Cardiac muscle cell (in vitro differentiated cells and primary cell): Measurements from ENCODE around the gene TEDC1. TPM values are rescaled to one million over a fixed set of nuclear protein-coding genes. Genes with fewer than 3 reads are reported as not detected.

ENCODE experiments used
- DNase-seq, 2 donors: peaks; one replicate each; pipeline versions ENCODE4 v3.0.0 to v3.0.0-alpha.2; 2010 to 2017; ENCODE audit warnings: low read depth in 1 of 2, low spot score in 1 of 2
- H3K27ac ChIP-seq: fragments of 200-600 bp; sonication (generic); 2 replicates; pipeline ENCODE4 v1.5.1; 2016
- H3K27me3 ChIP-seq: fragments of 200-600 bp; sonication (generic); 2 replicates; pipeline ENCODE4 v1.6.0; 2016; ENCODE audit warnings: control low read depth
- H3K36me3 ChIP-seq: fragments of 200-600 bp; sonication (generic); 2 replicates; pipeline ENCODE4 v1.5.1; 2016; ENCODE audit warnings: control low read depth
- H3K4me1 ChIP-seq: fragments of 200-600 bp; sonication (generic); 2 replicates; pipeline ENCODE4 v1.8.1; 2017; ENCODE audit warnings: low read depth, mild to moderate bottlenecking, mixed run types
- H3K4me3 ChIP-seq: fragments of 200-600 bp; sonication (generic); 2 replicates; pipeline ENCODE4 v1.5.1; 2016; ENCODE audit warnings: mild to moderate bottlenecking
- H3K9me3 ChIP-seq: fragments of 200-600 bp; sonication (generic); 2 replicates; pipeline ENCODE4 v1.5.1; 2017; ENCODE audit warnings: low read depth, mild to moderate bottlenecking, control low read depth
- polyA plus RNA-seq: library from polyadenylated mRNA; unstranded; fragments of >200 nt; fragmentation: Nextera tagmentation; extraction: Ambion mirVana; gene quantifications from 2 replicates; pipeline ENCODE4 v1.2.1, GENCODE V29; 2016
- total RNA-seq: library from RNA; depleted of rRNA; stranded (reverse); fragments of >200 nt; gene quantifications from 2 replicates; pipeline ENCODE4 v1.2.3, GENCODE V29; 2016
- TF ChIP-seq, protein P1 (sequence below): IDR thresholded peaks from 2 replicates; pipeline ENCODE4 v1.5.1; 2012; ENCODE audit warnings: low read depth, mild to moderate bottlenecking, low read length

The TEDC1 gene
- total and polyA plus RNA-seq, 2 experiments from 2014 or later = 27.4 to 33.0 TPM

GRCh38 chr14:105460116-105460515 lies 30.9 kb upstream of the TEDC1 start:
- H3K27ac ChIP-seq = no peak overlapping the region
- no peaks in the 10 kb centered on the region for H3K27me3 ChIP-seq
- no peaks in the 10 kb centered on the region for H3K9me3 ChIP-seq
- H3K4me1 ChIP-seq = peaks cover 2% of the 10 kb centered on the region
- DNase-seq = no peak
- TF ChIP-seq, protein P1, sequence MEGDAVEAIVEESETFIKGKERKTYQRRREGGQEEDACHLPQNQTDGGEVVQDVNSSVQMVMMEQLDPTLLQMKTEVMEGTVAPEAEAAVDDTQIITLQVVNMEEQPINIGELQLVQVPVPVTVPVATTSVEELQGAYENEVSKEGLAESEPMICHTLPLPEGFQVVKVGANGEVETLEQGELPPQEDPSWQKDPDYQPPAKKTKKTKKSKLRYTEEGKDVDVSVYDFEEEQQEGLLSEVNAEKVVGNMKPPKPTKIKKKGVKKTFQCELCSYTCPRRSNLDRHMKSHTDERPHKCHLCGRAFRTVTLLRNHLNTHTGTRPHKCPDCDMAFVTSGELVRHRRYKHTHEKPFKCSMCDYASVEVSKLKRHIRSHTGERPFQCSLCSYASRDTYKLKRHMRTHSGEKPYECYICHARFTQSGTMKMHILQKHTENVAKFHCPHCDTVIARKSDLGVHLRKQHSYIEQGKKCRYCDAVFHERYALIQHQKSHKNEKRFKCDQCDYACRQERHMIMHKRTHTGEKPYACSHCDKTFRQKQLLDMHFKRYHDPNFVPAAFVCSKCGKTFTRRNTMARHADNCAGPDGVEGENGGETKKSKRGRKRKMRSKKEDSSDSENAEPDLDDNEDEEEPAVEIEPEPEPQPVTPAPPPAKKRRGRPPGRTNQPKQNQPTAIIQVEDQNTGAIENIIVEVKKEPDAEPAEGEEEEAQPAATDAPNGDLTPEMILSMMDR = no peak
- peaks cover 22% of the 10 kb centered on the region for H3K36me3 ChIP-seq
- H3K4me3 ChIP-seq = no peak overlapping the region

DNA sequence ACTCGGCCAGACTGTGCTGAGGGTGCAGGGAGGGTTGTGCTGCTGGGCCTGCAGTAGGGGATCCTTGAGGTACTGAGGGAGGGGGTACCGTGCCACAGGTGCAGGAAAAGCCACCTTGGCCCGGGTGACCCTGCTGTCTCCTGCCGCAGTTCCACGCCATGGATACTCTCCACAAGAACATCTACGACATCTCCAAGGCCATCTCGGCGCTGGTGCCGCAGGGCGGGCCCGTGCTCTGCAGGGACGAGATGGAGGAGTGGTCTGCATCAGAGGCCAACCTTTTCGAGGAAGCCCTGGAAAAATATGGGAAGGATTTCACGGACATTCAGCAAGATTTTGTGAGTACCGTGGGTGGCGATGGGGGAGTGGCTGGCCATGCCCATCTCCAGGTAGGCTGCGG lies 30.4 kb upstream of the TEDC1 start:
- TF ChIP-seq, protein P1 = no peak
- no peak for DNase-seq

DNA sequence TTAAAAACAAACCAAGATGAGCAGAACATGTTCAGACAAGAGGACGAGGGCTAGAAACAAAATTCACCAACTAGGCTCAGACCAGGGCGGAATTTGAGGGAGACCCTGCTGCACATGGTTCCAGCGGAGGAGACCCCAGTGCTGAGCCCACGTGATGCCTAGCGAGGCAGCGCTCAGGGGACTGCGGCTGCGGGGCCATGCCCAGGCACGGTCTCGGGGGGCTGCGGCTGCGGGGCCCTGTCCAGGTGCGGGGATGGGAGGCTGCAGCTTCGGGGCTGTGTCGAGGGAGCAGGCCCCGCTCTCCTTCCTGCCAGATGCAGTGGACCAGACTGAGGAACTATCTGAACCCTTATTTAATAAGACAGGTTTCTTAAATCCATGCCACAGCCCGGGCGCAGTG lies 29.1 kb upstream of the TEDC1 start:
- peaks cover 14% of the 10 kb centered on the region for H3K4me1 ChIP-seq
- H3K9me3 ChIP-seq = no peaks in the 10 kb centered on the region
- H3K27me3 ChIP-seq = no peaks in the 10 kb centered on the region
- H3K4me3 ChIP-seq = no peak overlapping the region
- H3K27ac ChIP-seq = peak overlapping the region; percentile 13
- DNase-seq = no peak
- H3K36me3 ChIP-seq = peaks cover 21% of the 10 kb centered on the region
- TF ChIP-seq, protein P1 = no peak

More for the DNA sequence above, 30.4 kb upstream of the TEDC1 start:
- Histone ChIP-seq H3K36me3 (peaks cover 17% of the 10 kb centered on the region), H3K9me3 (no peaks in the 10 kb centered on the region), H3K27me3 (no peaks in the 10 kb centered on the region), H3K4me3 (no peak overlapping the region), H3K4me1 (peaks cover 7% of the 10 kb centered on the region), H3K27ac (no peak overlapping the region)

- peak overlapping the region; percentile 98 for H3K27ac ChIP-seq
- H3K36me3 ChIP-seq = peaks cover 23% of the 10 kb centered on the region
- H3K4me3 ChIP-seq = no peak overlapping the region
- H3K27me3 ChIP-seq = no peaks in the 10 kb centered on the region
- no peak for DNase-seq
- H3K4me1 ChIP-seq = peaks cover 37% of the 10 kb centered on the region
- H3K9me3 ChIP-seq = no peaks in the 10 kb centered on the region
- TF ChIP-seq, protein P1 = no peak
These were observed 26.5 kb upstream of the TEDC1 start for GRCh38 chr14:105464501-105464900.

- DNase-seq = peak in 1 of 2 donors; percentile 77
- Histone ChIP-seq H3K27ac (peak overlapping the region; percentile 98), H3K4me1 (peaks cover 47% of the 10 kb centered on the region), H3K4me3 (no peak overlapping the region), H3K27me3 (no peaks in the 10 kb centered on the region), H3K36me3 (peaks cover 30% of the 10 kb centered on the region), H3K9me3 (no peaks in the 10 kb centered on the region)
- TF ChIP-seq, protein P1 = no peak
These were observed 25.6 kb upstream of the TEDC1 start for GRCh38 chr14:105465209-105466031.
